Glomerular endothelial cell (primary cell): Measurements from ENCODE around the gene MYRF. TPM values are rescaled to one million over a fixed set of nuclear protein-coding genes. Genes with fewer than 3 reads are reported as not detected.

Experiments used
- DNase-seq: peaks from one replicate; pipeline ENCODE4 v3.0.0-alpha.2; 2011; ENCODE audit warnings: low read depth, low spot score; ENCODE audit errors: extremely low read depth
- total RNA-seq: library from RNA; depleted of rRNA; stranded (reverse); fragments of >200 nt; gene quantifications from 2 replicates; pipeline ENCODE4 v1.2.3, GENCODE V29; 2015

Gene MYRF
- total RNA-seq, 1 donor from 2014 or later: 10.7 TPM

DNA sequence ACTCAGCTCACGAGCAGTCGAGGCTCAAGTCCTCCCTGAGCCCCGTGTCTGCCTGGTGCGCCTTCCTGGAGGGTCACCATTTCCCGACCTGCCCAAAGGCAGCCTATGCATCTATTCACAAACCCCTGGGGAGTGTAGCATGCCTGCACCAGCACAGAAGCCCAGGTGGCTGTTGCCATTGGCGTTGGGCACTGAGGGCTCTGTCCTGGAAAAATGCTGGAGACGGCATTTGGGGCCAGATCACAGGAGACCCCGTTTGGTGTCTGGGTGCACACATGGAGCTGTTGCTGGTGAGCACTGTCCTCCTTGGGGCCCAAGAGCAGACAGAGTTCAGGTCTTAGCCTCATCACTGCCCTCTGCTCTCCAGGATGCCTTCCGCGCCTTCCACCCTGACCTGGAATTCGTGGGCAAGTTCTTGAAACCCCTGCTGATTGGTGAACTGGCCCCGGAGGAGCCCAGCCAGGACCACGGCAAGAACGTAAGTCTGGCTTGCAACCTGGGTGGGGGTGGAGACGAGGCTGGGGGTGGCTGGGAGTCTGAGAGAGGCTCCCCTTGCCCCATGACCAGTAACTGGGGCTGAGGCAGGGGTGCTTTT, 85.1 kb downstream of the MYRF start:
- DNase-seq: no peak

Other genes with a start within 250 kb of the MYRF start
- 0.18 TPM in 1 of 2 replicates, not detected in the other for gene LRRC10B, start 243.9 kb upstream of the MYRF start, total RNA-seq
- gene SYT7, start 171.6 kb upstream of the MYRF start, total RNA-seq: 0.53 and 1.3 TPM in 2 replicates
- 5.1 and 10.1 TPM in 2 replicates for gene DAGLA, start 72.2 kb upstream of the MYRF start, total RNA-seq
- 57.6 and 76.3 TPM in 2 replicates for gene TMEM258, start 40.0 kb downstream of the MYRF start, total RNA-seq
- gene FEN1, start 40.3 kb downstream of the MYRF start, total RNA-seq: 13.5 and 20.5 TPM in 2 replicates
- 44.5 and 64.7 TPM in 2 replicates for gene FADS1, start 64.4 kb downstream of the MYRF start, total RNA-seq
- 208 and 219 TPM in 2 replicates for gene FADS2, start 75.7 kb downstream of the MYRF start, total RNA-seq
- gene FADS3, start 138.9 kb downstream of the MYRF start, total RNA-seq: 239 and 393 TPM in 2 replicates
- 3.7 and 6.2 TPM in 2 replicates for gene RAB3IL1, start 164.9 kb downstream of the MYRF start, total RNA-seq
- not detected in 2 replicates for gene BEST1, start 197.7 kb downstream of the MYRF start, total RNA-seq
- 1,824 and 2,194 TPM in 2 replicates for gene FTH1, start 215.0 kb downstream of the MYRF start, total RNA-seq